HuH-7 (cell line): Measurements from ENCODE around the gene ATF3.
"Not testable (repeated sequence)": the region's sequence is repeated elsewhere in the genome, so short reads cannot be mapped to it uniquely, and the experiment has no call there.

ENCODE experiments used
- DNase-seq: peaks from one replicate; pipeline ENCODE4 v3.0.0; 2011; ENCODE audit warnings: low spot score

The ATF3 gene

GRCh38 chr1:212628046-212628445, 19.5 kb downstream of the ATF3 start:
- no peak for DNase-seq

DNA sequence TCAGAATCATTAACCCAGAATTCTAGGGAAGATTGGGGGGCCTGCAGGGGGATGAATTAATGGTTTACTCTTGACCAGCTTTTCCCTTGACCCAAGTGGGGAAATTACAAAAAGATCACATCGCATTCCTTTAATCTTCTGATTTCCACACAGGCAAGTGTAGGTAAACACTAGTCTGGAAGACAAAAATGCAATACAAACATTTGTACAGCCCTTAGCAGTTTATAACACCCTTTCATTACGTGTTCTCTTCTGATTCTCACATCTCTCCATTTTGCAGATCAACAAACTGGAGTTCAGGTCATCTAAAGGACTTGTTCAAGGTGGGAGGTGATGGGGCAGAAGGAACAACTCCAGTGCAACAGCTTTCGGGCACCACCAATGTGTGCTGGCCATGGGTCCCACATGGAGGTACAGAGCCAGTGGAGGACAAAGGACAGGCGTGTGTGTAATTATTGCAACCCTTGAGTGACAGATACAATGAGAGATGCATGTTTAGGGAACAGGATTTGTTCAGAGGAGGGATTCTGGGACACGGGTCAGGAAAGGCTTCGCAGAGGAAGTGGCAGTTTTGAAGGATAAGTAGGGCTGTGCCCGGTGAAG, 20.4 kb downstream of the ATF3 start:
- no peak for DNase-seq

- DNase-seq: no peak
Observed at GRCh38 chr1:212629450-212630157, 21.0 kb downstream of the ATF3 start.

DNA sequence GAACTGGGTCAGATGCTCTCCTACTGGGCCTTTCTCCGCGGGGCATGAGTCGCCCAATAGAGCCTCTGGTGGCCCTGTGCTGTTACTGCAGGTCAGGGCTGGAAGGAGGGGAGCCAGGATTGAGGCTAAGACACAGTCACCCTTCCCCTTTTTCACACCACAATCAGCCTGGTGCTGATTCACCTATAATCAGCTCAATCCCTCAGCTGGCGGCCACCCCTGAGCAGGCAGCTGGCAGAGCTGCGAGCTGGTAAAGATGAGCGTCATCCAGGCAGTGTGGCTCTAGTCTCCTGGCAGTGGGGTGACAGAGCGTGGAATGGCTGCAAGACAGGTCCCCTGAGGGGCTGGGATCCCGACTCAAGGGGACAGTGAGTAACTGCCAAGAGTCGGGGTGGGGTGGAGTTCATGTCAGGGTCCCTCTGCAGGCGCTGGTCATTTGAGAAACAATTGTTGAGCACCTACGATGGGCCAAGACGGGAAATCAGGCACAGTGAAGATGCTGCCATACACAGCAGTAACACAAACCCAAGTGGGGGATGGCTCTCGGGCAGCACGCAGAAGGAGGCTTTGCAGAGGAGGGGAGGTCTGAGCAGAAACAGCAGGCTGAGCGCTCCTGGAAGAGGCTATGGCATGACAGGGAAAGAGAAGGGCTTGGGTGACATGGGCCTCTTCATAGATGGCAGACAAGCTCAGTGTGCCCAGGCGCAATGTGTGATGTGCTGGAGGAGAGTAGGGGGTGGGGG, 21.8 kb downstream of the ATF3 start:
- DNase-seq: peak; percentile 77

- DNase-seq: no peak
Observed at GRCh38 chr1:212633161-212633560, 24.6 kb downstream of the ATF3 start.

GRCh38 chr1:212634252-212634651, 25.7 kb downstream of the ATF3 start:
- no peak for DNase-seq

GRCh38 chr1:212635141-212635631, 26.6 kb downstream of the ATF3 start:
- no peak for DNase-seq

- DNase-seq: no peak
Observed at GRCh38 chr1:212637902-212638301, 29.3 kb downstream of the ATF3 start.

DNA sequence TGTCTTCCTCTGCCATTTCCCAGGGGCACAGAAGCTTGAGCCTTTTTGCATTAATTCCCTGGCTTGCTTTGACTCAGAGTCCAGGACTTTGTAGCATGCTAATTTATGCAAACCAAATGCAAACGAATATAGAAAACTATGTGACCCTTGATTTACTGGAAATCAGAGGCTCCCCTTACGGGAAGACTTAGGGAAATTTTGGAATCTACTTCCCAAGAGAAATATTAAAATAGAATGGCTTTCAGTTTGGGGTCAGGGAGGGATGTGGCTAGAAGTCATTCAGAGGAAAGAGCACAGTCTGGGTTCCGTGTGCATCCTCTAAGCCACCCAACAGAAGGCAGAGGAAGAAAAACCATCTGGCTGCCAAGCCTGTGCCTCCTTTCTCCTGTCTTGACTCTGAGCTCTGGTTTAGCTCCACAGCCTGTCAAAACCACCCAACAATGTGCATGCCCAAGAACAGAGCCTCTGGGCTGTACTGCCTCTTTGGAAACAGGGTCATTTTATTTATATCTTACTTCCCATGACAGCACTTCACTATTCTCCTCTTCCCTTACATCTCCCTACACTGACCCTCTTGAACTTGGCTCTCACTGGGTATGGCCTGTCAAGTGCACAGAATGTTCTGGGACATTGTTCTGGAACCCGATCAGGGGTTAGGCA, 30.1 kb downstream of the ATF3 start:
- DNase-seq: no peak

GRCh38 chr1:212639524-212639923, 31.0 kb downstream of the ATF3 start:
- not testable (repeated sequence) for DNase-seq

- DNase-seq: no peak
Observed at GRCh38 chr1:212640223-212640878, 31.8 kb downstream of the ATF3 start.

DNA sequence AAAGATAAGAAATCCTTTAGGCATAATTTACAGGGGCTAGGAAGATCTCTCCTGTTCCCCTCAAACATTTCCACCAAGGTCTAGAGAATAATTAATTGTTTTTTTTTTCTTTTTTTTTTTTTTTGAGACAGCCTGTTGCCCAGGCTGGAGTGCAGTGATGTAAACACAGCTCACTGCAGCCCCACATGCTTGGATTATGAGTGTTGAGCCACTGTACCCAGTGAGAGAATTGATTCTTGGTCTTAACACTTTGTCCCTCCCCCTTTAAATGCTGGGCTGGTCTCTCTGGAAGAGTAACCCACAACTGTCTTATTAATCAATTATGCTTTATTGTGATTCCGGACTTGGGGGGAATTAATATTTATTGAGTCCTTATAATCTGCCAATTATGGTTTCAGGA, 33.4 kb downstream of the ATF3 start:
- DNase-seq: no peak

- no peak for DNase-seq
Observed at GRCh38 chr1:212643877-212644276, 35.3 kb downstream of the ATF3 start.

DNA sequence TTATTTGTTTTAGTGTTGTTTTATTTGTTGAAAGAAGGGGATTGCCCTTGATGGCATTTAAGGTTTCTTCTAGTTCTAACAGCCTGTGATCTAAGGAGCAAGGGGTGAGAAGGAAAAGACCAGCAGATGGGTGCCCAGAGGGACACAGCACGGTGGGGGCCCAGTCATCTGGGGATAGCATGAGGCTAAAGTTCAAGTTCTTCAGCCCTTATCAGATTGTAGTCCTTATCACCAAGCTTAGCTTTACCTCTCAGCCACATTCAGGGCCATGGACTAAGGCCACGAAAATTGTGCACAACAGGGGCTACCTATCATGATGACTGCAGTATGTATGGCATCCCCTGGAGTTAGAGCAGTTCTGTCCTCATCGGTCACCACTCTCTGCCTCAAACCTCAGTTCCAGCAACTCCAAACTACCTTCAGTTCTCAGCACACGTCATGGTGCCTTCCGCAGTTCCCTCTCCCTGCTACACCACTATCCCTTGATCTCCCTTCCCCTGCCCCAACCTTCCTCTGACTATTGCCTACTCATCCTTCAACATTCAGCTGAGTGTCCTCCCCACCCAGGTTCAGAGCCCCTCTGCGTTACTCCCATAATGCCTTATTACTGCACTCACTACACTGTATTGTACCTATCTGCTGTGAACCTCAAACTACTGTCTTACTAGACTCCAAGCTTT, 36.4 kb downstream of the ATF3 start:
- DNase-seq: no peak

GRCh38 chr1:212645546-212646543, 37.3 kb downstream of the ATF3 start:
- no peak for DNase-seq

- no peak for DNase-seq
Observed at GRCh38 chr1:212646588-212646987, 38.0 kb downstream of the ATF3 start.

- no peak for DNase-seq
Observed at GRCh38 chr1:212647004-212647403, 38.4 kb downstream of the ATF3 start.

DNA sequence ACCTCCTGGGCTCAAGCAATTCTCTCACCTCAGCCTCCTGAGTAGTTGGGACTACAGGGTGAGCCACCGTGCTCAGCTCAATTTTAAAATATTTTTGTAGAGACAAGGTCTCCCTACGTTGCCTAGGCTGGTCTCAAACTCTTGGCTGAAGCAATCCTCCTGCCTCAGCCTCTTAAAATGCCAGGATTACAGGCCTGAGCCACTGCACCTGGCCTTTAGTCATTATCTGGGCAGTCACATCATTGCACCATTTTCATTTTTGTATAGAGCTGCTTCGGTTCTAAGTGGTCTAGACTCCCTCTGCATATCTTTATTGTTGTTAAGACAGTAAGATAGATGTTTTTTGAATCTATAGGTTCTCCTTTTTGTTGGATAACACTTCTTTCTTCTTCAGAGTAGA, 39.9 kb downstream of the ATF3 start:
- no peak for DNase-seq

GRCh38 chr1:212649020-212649419, 40.5 kb downstream of the ATF3 start:
- no peak for DNase-seq

DNA sequence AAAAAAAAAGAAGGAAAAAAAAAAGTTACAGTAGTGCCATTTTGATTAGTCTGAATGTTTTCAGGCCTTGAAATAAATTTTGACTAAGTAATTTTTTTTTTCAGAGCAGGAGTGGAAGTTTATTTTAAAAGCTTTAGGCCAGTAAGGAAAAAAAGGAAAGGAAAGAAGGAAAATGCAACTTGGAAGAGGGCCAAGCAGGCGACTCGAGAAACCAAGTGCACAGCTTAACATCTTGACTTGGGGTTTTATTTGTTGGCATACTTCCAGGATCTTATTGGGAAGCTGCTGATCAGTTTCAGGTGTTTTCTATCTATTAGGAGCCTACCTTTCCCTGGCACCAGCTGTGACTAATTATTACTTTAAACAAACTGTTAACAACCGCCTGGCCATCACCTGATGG, 41.7 kb downstream of the ATF3 start:
- no peak for DNase-seq
